HG03442 (cell line): Measurements from ENCODE around the gene EPSTI1.
"Not testable (repeated sequence)": the region's sequence is repeated elsewhere in the genome, so short reads cannot be mapped to it uniquely, and the experiment has no call there.

Experiments used
- ATAC-seq: cut with Tn5 transposase; IDR thresholded peaks from one replicate; pipeline ENCODE4 v1.9.1; 2021; ENCODE audit warnings: mild to moderate bottlenecking, moderate library complexity; ENCODE audit not compliant: unreplicated experiment

The EPSTI1 gene, protein sequence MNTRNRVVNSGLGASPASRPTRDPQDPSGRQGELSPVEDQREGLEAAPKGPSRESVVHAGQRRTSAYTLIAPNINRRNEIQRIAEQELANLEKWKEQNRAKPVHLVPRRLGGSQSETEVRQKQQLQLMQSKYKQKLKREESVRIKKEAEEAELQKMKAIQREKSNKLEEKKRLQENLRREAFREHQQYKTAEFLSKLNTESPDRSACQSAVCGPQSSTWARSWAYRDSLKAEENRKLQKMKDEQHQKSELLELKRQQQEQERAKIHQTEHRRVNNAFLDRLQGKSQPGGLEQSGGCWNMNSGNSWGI

DNA sequence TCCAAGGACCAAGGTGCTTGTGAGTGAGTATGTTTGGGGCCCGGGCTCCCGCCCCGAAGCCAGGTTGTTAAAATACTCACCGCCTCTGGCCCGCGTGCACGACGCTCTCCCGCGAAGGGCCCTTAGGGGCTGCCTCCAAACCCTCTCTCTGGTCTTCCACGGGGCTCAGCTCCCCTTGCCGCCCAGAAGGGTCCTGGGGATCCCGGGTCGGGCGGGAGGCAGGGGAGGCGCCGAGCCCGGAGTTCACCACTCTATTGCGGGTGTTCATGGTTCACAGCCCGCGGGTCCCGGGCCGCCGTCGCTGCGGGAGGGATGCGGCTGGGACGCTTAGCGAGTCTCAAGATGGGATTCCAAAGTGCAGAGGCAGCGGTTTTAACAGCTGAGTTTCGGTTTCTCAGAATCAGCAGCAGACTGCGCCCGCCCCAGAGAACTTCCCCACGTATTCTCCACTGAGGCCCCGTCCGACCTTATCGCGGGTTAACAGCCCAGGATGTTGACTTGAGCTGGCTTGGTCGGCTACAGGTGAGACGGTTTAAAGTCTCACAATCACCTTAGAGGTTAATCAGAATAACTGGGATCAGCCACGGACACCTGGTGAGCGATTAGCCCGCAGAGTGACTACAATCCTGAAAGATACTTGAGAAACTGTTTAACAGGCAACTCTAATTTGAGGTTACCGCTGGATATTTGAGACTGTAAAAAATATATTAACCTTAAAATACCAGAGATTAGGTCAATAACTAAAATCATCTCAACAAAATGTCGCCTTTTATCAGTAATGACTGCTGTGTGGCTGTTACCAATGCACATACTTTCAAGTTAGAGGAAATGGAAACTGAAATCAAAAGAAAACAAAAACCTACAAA is at the start of gene EPSTI1:
Gene EPSTI1 (minus strand): TSS at position 344 of the 866 bp plus-strand sequence. CDS start 76 bp downstream, at position 268.
- peak; percentile 71 for ATAC-seq

DNA sequence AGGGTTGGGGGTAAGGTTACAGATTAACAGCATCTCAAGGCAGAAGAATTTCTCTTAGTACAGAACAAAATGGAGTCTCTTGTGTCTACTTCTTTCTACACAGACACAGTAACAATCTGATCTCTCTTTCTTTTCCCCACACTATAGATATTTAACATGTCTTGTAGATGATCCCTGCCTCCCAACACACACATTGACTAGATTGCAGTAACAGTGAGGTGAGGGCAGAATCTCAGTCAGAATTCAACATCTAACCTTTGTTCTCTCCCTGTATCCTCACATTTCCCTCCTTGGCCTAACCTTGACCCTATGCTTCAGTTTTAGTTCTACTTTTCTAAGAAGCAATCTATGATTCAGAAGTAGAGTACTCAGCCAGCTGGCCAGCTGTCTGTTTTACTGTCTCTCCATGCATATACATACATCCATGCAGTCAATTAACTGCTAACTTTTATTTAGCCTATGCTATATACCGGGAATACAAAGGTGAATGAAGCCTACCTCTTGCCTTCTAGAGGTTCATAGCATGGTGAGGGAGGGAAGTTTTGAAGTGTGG is 49.4 kb upstream of the EPSTI1 start:
- ATAC-seq = peak; percentile 68

DNA sequence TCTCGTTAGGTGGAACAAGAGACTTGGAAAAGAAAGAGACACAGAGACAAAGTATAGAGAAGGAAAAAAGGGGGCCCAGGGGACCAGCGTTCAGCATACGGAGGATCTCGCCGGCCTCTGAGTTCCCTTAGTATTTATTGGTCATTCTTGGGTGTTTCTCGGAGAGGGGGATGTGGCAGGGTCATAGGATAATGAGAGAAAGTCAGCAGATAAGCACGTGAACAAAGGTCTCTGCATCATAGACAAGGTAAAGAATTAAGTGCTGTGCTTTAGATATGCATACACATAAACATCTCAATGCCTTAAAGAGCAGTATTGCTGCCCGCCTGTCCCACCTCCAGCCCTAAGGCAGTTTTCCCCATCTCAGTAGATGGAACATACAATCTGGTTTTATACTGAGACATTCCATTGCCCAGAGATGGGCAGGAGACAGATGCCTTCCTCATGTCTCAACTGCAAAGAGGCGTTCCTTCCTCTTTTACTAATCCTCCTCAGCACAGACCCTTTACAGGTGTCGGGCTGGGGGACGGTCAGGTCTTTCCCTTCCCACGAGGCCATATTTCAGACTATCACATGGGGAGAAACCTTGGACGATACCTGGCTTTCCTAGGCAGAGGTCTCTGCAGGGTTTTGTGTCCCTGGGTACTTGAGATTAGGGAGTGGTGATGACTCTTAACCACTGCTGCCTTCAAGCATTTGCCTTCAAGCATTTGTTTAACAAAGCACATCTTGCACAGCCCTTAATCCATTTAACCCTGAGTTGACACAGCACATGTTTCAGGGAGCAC is 48.7 kb upstream of the EPSTI1 start:
- not testable (repeated sequence) for ATAC-seq

DNA sequence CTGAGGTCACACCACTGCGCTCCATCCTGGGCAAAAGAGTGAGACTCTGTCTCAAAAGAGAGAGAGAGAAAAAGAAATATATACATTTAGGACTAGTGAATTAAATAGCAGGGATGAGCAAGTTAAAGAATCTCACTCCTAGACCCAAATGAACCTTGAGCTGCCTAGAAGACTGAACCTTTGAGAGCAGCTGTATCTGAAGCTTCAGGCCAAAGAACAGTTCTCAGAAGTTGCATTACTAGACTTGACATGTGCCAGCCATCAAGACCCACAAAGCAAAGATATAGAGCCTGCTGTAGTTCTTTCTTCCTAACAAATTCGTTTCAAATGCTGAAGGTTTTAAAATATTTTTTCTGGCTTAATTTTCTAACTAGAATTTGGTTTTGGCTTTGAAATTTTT is 47.9 kb upstream of the EPSTI1 start:
- ATAC-seq = no peak

DNA sequence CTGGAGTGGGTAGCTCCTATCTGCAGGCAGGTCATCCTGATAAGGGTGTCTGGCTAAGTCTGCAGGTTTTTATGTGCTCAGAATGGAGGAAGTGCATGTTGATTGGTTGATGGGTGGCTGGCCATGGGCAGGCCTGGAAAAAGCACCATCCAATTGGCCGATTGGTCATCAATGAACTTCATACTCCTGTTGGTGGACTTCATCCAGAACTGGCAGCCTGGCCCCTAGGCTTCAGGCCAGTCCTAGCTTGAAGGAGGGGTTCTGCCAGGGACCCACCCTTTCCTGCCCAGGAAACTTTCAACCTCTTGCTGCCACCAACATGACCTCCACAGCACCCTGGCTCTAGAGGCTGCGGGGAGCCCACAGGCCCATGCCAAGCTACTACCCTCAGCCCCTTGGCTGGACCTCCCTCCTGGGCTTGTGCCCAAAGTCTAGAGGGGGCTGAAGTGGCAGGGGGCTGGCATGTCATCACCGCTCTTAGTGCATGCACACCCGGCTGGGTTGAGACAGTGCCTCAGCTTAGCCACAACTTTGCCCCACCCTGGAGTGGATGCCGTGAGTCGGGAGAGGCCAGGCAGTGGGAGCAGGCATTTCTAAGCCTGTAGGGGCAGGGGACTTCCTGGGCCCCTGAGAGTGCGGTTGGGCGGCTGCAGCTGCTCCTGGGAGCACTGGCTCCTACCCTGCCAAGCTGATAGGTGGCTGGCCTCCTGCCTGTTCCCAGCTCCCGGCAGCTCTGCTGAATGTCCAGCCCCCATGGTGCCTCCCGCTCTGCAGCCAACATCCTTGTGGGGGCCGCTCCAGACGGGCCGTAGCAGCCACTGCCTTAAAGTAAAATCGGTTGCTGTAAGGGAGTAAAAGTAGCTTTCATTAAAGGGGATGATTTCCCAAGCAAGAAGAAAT is 44.6 kb upstream of the EPSTI1 start:
- no peak for ATAC-seq

DNA sequence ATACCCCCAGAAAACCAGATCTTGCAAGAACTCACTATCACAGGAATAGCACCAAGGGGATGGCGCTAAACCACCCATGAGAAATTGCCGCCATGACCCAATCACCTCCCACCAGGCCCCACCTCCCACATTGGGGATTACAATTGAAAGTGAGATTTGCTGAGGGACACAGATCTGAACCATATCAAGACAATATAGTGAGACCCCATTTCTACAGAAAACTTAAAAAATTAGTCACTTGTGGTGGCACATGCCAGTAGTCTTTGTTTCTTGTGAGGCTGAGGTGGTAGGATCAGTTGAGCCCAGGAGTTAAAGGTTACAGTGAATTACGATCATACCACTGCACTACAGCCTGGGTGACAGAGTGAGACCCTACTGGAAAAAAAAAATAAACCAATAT is 41.0 kb upstream of the EPSTI1 start:
- ATAC-seq = no peak

DNA sequence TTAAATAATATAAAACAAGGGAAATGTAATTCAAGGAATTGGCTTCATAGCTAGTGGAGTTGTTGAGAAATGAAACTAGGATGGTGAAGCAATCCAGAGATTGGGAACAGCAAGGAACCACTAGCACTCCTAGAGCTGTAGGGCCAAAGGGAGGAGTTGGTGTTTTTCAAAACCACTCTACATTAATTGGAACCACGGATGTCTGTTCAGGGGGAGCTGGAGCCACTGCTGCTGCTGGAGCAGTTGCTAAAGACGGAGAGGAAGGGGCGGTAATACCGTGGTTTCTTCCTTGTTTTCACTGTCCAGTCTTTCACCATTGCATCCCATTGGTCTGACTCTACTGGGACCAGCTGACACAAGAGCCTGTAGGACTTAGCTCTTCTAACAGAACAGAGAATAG is 39.8 kb upstream of the EPSTI1 start:
- ATAC-seq = no peak

DNA sequence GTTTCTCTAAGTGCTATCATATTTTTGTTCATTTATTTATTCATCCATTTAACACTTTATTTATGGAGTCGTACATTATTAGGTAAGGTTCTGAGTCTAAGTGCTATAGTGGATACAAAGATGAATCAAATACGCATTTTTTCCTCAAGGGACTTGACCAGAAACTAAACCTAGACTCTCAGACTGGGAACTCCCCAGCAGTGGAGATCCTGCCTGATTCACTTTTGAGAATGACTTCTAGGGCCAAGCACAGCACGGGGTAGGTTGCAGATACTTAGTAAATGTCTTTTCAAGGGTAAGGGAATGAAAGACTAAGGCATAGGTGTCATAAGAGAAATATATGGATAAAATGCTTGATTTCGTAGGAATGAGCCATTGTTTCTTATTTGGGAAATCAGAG is 38.5 kb upstream of the EPSTI1 start:
- peak; percentile 68 for ATAC-seq

DNA sequence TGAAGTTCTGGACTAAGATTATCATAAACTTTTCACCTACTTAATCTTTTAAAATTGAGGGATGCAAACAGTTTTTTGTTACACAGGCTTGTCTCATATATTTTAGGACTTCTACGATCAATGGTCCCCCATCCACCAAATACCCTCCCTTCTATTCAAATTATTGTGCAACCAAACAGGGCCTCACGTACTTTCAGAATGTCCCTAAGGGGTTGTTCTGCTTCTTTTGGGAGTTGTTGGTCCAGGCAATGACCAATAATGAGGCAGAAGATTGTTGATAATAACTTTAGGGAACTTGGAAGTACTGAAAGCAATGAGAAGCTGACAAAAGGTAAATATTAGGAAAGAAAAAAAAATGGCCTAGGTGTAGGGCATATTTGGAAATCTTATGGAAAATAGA is 34.2 kb upstream of the EPSTI1 start:
- ATAC-seq = no peak

DNA sequence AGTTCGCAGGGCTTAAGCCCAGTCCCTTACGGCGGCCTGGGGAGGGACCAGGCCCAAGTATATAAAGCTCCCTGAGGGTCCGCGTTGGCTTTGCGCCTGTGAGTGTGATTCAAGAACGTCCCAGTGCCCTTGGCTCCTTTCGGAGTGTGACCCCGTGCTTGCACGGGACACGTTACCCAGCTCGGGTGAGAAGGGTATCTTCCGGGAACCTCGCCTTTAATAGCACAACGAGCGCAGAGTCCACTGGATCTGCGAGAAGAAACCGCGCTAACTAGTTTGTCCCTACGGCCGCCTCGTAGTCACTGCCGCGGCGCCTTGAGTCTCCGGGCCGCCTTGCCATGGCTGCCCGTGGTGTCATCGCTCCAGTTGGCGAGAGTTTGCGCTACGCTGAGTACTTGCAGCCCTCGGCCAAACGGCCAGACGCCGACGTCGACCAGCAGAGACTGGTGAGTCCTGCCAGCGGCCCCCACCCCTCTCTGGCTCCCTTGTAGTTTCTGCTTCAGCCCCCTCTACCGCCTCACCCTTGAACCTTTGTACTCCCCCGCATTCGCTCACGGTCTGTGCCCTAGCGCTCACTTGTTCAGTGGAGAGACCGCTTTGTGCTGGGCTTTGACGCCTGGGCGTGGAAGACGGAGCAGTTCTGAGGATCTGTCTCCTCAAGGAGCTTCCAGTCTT is 31.4 kb upstream of the EPSTI1 start, which contains the start of gene DNAJC15:
Gene DNAJC15 (plus strand): TSS at position 298 of the 675 bp plus-strand sequence. CDS start 41 bp downstream, at position 339.
- ATAC-seq = peak; percentile 84

DNA sequence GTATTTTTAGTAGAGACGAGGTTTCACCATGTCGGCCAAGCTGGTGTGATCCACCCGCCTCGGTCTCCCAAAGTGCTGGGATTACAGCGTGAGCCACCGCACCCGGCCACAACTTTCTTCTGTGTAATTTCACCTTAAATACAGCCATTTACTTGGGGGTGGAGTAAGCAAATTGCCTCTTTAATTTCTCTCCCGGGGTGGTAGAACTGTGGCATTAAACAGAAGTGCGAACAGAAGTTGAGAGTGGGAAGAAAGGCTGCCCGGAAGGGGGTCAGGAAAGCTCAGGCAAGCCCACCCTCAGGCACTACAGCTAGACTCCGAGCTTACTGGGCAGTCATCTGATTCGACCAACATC is 30.9 kb upstream of the EPSTI1 start:
- ATAC-seq = no peak

DNA sequence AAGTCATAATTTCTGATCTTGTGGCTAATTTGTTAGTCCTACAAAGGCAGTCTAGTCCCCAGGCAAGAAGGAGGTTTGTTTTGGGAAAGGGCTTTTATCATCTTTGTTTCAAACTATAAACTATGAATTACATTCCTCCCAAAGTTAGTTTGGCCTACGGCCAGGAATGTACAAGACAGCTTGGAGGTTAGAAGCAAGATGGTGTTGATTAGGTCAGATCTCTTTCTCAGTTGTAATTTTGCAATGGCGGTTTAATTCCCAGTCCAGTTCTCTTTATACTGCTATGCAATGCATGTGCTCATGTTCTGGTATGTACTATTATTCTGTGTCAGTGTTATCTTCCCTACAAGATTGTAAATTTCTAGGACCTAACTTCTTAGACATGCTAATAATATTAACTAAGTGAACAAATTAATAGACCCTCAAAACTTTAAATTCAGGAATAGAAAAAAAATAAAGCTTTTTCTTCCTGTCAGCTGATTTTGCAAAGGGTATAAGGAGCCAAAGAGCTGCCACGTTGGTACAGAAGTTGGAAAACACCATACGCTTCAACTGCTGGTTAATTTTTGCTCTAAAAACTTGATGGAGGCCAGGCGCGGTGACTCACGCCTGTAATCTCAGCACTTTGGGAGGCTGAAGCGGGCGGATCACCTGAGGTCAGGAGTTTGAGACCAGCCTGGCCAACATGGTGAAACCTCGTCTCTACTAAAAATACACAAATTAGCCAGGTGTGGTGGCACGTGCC is 30.1 kb upstream of the EPSTI1 start:
- ATAC-seq = no peak

DNA sequence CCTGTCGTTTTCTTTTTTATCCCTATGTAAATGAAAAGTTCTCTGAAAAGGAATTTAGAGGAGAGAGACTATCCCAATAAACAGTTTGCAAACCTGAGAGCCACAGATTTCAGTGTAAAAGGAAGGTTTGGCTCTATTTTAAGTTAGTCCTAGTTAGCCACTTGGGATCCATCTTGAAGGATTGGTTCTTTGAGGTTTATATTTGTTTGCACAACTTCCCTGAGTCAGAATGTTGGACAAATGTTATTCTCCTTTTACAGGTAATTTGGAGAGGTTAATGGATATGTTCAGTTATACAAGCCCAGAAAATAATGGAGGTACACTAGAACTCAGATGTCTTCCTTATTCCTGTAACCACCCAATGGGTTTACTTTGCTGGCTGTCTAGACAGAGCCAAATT is 28.8 kb upstream of the EPSTI1 start:
- ATAC-seq = no peak

DNA sequence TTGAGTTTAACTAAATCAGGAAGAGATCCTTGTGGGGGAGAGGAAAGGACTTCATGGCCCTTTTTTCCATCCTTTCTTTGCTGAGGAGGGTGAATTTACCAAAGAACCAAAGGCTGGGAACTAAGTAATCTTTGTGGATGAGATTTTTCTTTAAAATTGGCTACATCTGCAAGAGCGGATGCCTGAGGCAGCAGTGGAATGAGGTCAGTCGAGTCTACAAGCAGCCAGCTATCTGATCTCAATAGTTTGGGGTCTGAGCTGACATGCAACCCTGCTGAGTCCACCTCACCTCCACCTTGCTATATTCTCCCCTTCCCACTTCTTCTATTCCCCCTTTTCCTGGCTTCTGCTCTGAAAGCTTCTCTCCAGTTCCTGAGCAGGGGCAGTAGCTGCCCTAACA is 27.8 kb upstream of the EPSTI1 start:
- ATAC-seq = no peak

DNA sequence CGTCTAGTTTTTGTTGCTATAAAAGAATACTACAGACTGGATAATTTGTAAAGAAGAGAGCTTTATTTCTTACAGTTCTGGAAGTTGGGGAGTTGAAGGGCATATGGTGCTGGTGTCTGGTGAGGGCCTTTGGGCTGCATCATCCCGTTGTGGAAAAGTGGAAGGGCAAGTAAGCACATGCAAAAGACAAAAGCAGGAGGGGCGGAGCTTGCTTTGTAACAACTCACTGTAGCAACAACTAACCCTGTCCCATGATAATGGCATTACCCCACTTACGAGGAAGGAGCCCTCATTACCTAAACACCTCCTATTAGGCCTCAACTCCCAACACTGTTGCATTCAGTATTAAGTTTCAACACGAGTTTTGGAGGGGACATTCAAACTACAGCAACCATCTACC is 24.2 kb upstream of the EPSTI1 start:
- ATAC-seq = no peak

DNA sequence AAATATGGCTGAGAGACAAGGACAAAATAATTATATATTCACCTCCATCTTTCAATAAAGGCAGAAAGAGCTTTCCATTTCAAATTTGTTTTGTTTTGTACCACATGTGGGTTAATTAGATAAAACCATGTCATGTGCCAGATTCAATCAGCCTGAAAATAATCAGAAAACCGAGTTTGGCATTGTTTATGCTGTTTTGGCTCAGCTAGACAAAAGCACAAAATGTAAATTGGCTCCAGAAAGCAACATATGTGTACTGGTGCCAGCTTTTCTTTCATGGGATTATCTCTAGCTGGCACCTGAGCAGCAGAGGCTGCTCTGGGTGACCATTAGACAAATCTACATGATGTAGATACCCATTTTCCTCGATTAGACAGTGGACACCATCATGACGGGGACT is 22.1 kb upstream of the EPSTI1 start:
- no peak for ATAC-seq

DNA sequence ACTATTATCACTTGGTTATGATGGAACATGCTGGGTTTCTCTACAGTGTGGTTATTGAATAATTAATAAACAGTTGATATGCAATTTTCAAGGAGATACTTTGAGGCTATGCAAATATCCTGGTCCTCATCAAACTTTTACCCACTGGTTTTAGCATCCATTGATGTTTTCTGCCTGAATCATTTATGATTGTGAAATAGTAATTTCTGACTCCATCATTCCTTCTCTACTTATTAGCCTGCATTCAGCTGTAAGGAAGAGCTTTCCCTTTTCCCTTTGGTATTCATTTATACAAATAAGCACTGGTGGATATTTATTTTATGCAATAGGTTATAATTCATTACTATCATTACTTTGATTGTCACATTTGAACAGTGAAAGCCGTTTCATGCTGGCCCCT is 17.5 kb upstream of the EPSTI1 start:
- ATAC-seq = no peak

DNA sequence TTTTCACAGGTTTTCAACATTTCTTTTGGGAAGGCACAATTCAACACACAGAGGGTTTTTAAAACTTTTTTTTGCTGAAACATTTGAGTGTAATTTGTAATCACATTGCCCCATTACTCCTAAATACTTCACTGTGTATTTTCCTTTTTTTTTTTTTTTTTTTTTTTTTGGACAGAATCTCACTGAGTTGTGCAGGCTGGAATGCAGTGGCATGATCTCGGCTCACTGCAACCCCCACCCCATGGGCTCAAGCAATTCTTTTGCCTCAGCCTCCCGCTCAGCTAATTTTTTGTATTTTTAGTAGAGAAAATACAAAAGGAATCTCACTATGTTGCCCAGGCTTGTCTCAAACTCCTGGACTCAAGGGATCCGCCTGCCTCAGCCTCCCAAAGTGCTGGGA is 16.6 kb upstream of the EPSTI1 start:
- ATAC-seq = no peak
